WTC11 (cell line): ENCODE results near the gene CELSR2. TPM values are rescaled to one million over a fixed set of nuclear protein-coding genes. Genes with fewer than 3 reads are reported as not detected.

Experiments used
- ATAC-seq: fragments of 200-7000 bp; cut with Tn5 transposase; 2 replicates; pipeline ENCODE4 v1.10.0; 2021; ENCODE audit warnings: mild to moderate bottlenecking, moderate library complexity
- CTCF ChIA-PET: fragments of 300-600 bp; sonication (Branson Sonifier 250); formaldehyde crosslinking; loops from one replicate; lab custom pipeline; 2021; ENCODE audit warnings: antibody characterized with exemption; lab: Charles Lee
- POLR2A ChIA-PET: fragments of 350-600 bp; sonication (Branson Sonifier 250); formaldehyde crosslinking; loops from one replicate; lab custom pipeline; 2021; ENCODE audit warnings: antibody characterized with exemption; lab: Charles Lee
- DNase-seq: peaks from one replicate; pipeline ENCODE4 v3.0.0; 2021; ENCODE audit warnings: low spot score
- H3K27ac Mint-ChIP-seq: 2 replicates; pipeline ENCODE4 v1.8.0; 2021; ENCODE audit warnings: mixed read lengths
- H3K27me3 Mint-ChIP-seq: 2 replicates; pipeline ENCODE4 v1.8.0; 2021; ENCODE audit warnings: low read depth, mild to moderate bottlenecking, moderate library complexity, mixed read lengths
- H3K36me3 Mint-ChIP-seq: 2 replicates; pipeline ENCODE4 v1.8.0; 2021; ENCODE audit warnings: mixed read lengths
- H3K4me1 Mint-ChIP-seq: 2 replicates; pipeline ENCODE4 v1.8.0; 2022; ENCODE audit warnings: mixed read lengths
- H3K4me3 Mint-ChIP-seq: 2 replicates; pipeline ENCODE4 v1.8.0; 2021; ENCODE audit warnings: mild to moderate bottlenecking, moderate library complexity, mixed read lengths
- H3K9me3 Mint-ChIP-seq: 2 replicates; pipeline ENCODE4 v1.8.0; 2021; ENCODE audit warnings: mixed read lengths
- ATF2 ChIP-seq: sonication (generic); formaldehyde crosslinking; IDR thresholded peaks from 2 replicates; pipeline ENCODE4 v1.8.1; 2022; ENCODE audit warnings: low read depth, missing genetic modification reagents, borderline replicate concordance
- ATF6 ChIP-seq: sonication (generic); formaldehyde crosslinking; IDR thresholded peaks from 2 replicates; pipeline ENCODE4 v1.8.1; 2023; ENCODE audit warnings: mild to moderate bottlenecking, missing genetic modification reagents
- CREM ChIP-seq: sonication (generic); formaldehyde crosslinking; IDR thresholded peaks from 2 replicates; pipeline ENCODE4 v1.8.1; 2022; ENCODE audit warnings: mild to moderate bottlenecking, missing genetic modification reagents, moderate library complexity
- EMX1 ChIP-seq: fragments of 250-450 bp; sonication (Bioruptor Pico); IDR thresholded peaks from 2 replicates; pipeline ENCODE4 v1.8.0; 2021; ENCODE audit warnings: mild to moderate bottlenecking
- FOXK1 ChIP-seq: sonication (generic); formaldehyde crosslinking; IDR thresholded peaks from 2 replicates; pipeline ENCODE4 v1.8.0; 2022; ENCODE audit warnings: mild to moderate bottlenecking, moderate library complexity, missing genetic modification reagents
- GABPB1 ChIP-seq: sonication (generic); formaldehyde crosslinking; IDR thresholded peaks from 2 replicates; pipeline ENCODE4 v1.8.1; 2023; ENCODE audit warnings: mild to moderate bottlenecking, missing genetic modification reagents
- GTF2I ChIP-seq: fragments of 250-450 bp; sonication (Bioruptor Pico); conservative IDR thresholded peaks from 2 replicates; pipeline ENCODE4 v1.4.0; 2021; ENCODE audit warnings: mild to moderate bottlenecking
- HMGA2 ChIP-seq: fragments of 250-450 bp; sonication (Bioruptor Pico); IDR thresholded peaks from 2 replicates; pipeline ENCODE4 v1.4.0; 2021; ENCODE audit warnings: mild to moderate bottlenecking, moderate library complexity
- HMGXB4 ChIP-seq: sonication (generic); formaldehyde crosslinking; IDR thresholded peaks from 2 replicates; pipeline ENCODE4 v1.8.1; 2023; ENCODE audit warnings: mild to moderate bottlenecking, moderate library complexity, missing genetic modification reagents
- JUN ChIP-seq: sonication (generic); formaldehyde crosslinking; IDR thresholded peaks from 2 replicates; pipeline ENCODE4 v1.8.0; 2023; ENCODE audit warnings: mild to moderate bottlenecking, missing genetic modification reagents
- MAX ChIP-seq: sonication (generic); formaldehyde crosslinking; IDR thresholded peaks from 2 replicates; pipeline ENCODE4 v1.8.0; 2022; ENCODE audit warnings: mild to moderate bottlenecking, missing genetic modification reagents
- NR1H2 ChIP-seq: sonication (generic); formaldehyde crosslinking; IDR thresholded peaks from 2 replicates; pipeline ENCODE4 v1.9.0; 2021; ENCODE audit warnings: mild to moderate bottlenecking, moderate library complexity, missing genetic modification reagents
- SMAD4 ChIP-seq: sonication (generic); formaldehyde crosslinking; IDR thresholded peaks from 2 replicates; pipeline ENCODE4 v1.8.0; 2022; ENCODE audit warnings: mild to moderate bottlenecking, missing genetic modification reagents
- TEAD1 ChIP-seq: sonication (generic); formaldehyde crosslinking; IDR thresholded peaks from 2 replicates; pipeline ENCODE4 v1.8.0; 2022; ENCODE audit warnings: mild to moderate bottlenecking, missing genetic modification reagents
- ZNF512 ChIP-seq: sonication (generic); formaldehyde crosslinking; IDR thresholded peaks from 2 replicates; pipeline ENCODE4 v1.8.1; 2022; ENCODE audit warnings: missing genetic modification reagents, borderline replicate concordance
- ZNF671 ChIP-seq: fragments of 250-450 bp; sonication (Bioruptor Pico); IDR thresholded peaks from 2 replicates; pipeline ENCODE4 v1.8.0; 2021; ENCODE audit warnings: mild to moderate bottlenecking
- total RNA-seq: library from RNA; stranded (reverse); gene quantifications from 3 replicates; pipeline ENCODE4 v1.2.3, GENCODE V29; 2021
- TF ChIP-seq, protein P1 (sequence below): fragments of 200-600 bp; IDR thresholded peaks from 2 replicates; pipeline ENCODE4 v1.8.0; 2022; ENCODE audit warnings: antibody characterized with exemption

The CELSR2 gene
- total RNA-seq, 1 experiment from 2014 or later: 31.3 TPM

- peaks cover 13% of the 10 kb centered on the region for H3K4me1 Mint-ChIP-seq
- CTCF ChIA-PET: interaction anchor here (1.0 to 2.1 kb wide), 10 partner anchors 8 to 236 kb away, joined by 3 to 19 read pairs (median 4); partner anchors contain the start of genes CELSR2, PSRC1 and SORT1
- POLR2A ChIA-PET: interaction anchor here (1.5 to 2.2 kb wide), 2 partner anchors 9 to 14 kb away, joined by 6 to 12 read pairs; partner anchors contain the start of gene PSRC1
- no peak overlapping the region for H3K27ac Mint-ChIP-seq
- no peak for TF ChIP-seq GTF2I (CRISPR knock-in tag)
- no peaks in the 10 kb centered on the region for H3K27me3 Mint-ChIP-seq
- no peak for ATAC-seq
- no peaks in the 10 kb centered on the region for H3K9me3 Mint-ChIP-seq
- no peak overlapping the region for H3K4me3 Mint-ChIP-seq
- no peak for DNase-seq
- no peaks in the 10 kb centered on the region for H3K36me3 Mint-ChIP-seq
Measured at GRCh38 chr1:109296782-109297181, 47.4 kb downstream of the CELSR2 start.

DNA sequence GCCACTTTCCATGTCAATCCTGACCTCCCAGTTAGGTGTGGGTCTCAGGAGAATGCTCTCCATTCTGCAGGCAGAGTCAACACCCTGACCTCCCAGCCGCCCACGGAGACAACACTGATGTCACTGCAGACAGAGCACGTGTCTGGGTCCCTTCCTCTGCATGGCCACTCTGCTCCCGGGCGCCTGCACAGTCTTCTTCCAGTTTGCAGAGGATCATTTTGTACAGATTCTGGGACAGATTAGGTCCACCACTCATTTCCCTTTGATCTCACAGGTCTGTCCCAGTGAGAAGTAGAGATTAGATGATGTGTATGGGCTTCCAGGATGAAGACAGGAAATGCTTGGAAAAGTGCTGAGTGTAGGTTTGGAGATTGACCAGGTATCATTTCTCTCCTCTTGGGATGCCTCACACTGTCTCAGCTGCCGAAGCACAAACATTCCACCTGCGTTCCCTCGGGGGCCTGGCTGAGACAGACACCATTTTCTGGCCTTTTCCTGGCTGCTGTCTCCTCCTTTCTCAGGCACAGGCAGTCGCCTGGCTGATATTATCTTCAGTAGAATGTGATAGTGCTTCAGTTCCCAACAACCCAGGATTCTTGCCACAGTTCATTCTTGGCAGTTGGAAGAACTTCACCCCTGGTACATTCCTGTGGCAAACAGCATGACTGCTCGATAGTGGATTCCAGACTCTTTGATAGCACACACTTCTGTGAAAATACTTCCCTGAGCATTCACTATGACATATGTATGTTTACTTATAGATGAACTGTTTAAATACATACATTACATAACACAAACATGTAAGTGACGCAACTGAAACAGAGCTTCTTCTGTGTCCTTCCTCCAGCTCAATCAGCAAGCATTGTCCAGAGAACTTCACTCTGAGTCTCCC, 49.6 kb downstream of the CELSR2 start:
- CTCF ChIA-PET: no interaction called here

DNA sequence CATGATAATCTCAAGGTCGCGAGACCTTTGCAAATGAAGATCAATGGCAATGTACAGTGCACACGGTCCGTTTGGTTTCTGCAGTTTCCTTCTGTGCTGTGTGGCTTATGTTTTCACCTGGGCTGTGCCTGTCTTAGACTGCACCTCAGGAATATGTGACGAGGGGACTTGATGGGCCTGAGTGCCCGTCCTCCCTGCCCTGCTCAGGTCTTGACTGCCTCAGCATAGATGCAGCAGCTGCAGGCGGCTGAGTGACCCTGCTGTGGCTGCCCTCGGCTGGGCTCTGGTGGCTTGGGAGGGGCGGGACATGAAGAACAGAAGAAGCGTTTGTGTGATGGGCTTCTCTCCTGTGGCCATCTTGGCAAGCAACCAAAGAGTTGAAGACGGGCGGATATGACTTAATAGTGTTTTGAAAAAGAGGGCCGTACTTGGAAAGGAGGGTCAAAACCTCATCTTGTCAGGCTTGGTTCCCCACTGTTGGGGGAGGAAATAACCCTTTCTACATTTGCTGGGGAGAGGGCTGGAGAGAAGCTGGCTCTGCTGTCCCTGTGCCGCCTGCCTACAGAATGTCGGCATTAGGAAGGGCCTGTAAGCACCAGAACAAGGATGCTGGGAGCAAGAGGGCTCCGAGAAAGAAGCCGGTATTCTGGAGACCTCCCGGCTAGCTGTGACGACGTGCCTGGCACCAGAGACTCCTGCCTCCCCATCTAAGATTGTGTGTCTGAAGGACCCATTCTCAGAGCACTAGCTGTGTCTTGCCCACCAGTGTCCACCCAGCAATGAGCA, 50.4 kb downstream of the CELSR2 start:
- CTCF ChIA-PET: no interaction called here
- Mint-ChIP-seq H3K27ac (no peak overlapping the region), H3K27me3 (no peaks in the 10 kb centered on the region), H3K36me3 (no peaks in the 10 kb centered on the region), H3K4me1 (peaks cover 7% of the 10 kb centered on the region; the same call in 1 of the 2 replicates), H3K4me3 (no peak overlapping the region), H3K9me3 (no peaks in the 10 kb centered on the region)
- POLR2A ChIA-PET: no interaction called here
- ATAC-seq: no peak
- no peak for DNase-seq
- TF ChIP-seq SMAD4 (no peak), MAX (CRISPR knock-in tag) (no peak), ATF2 (CRISPR knock-in tag) (no peak), CREM (CRISPR knock-in tag) (no peak), TEAD1 (CRISPR knock-in tag) (no peak), JUN (CRISPR knock-in tag) (no peak), HMGA2 (no peak), EMX1 (CRISPR knock-in tag) (no peak), ZNF512 (CRISPR knock-in tag) (no peak), ZNF671 (no peak), NR1H2 (CRISPR knock-in tag) (no peak), ATF6 (CRISPR knock-in tag) (no peak), FOXK1 (CRISPR knock-in tag) (no peak)

More for the DNA sequence above, 49.6 kb downstream of the CELSR2 start:
- H3K9me3 Mint-ChIP-seq: no peaks in the 10 kb centered on the region
- TF ChIP-seq HMGXB4 (CRISPR knock-in tag) (no peak), GABPB1 (CRISPR knock-in tag) (peak; percentile 92), TEAD1 (CRISPR knock-in tag) (no peak), EMX1 (CRISPR knock-in tag) (no peak)
- TF ChIP-seq, protein P1, sequence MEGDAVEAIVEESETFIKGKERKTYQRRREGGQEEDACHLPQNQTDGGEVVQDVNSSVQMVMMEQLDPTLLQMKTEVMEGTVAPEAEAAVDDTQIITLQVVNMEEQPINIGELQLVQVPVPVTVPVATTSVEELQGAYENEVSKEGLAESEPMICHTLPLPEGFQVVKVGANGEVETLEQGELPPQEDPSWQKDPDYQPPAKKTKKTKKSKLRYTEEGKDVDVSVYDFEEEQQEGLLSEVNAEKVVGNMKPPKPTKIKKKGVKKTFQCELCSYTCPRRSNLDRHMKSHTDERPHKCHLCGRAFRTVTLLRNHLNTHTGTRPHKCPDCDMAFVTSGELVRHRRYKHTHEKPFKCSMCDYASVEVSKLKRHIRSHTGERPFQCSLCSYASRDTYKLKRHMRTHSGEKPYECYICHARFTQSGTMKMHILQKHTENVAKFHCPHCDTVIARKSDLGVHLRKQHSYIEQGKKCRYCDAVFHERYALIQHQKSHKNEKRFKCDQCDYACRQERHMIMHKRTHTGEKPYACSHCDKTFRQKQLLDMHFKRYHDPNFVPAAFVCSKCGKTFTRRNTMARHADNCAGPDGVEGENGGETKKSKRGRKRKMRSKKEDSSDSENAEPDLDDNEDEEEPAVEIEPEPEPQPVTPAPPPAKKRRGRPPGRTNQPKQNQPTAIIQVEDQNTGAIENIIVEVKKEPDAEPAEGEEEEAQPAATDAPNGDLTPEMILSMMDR: no peak
- peaks cover 7% of the 10 kb centered on the region; the same call in 1 of the 2 replicates for H3K4me1 Mint-ChIP-seq
- POLR2A ChIA-PET: no interaction called here
- ATAC-seq: no peak
- no peaks in the 10 kb centered on the region for H3K36me3 Mint-ChIP-seq
- H3K27ac Mint-ChIP-seq: peak overlapping the region; percentile 34; the same call in 1 of the 2 replicates
- H3K4me3 Mint-ChIP-seq: no peak overlapping the region
- no peaks in the 10 kb centered on the region for H3K27me3 Mint-ChIP-seq
- DNase-seq: no peak
